Measurements from ENCODE around the gene DENND1A. TPM values are rescaled to one million over a fixed set of nuclear protein-coding genes. Genes with fewer than 3 reads are reported as not detected.

The DENND1A gene
- polyA plus RNA-seq, 2 of the 4 experiments (the other 2 are of a cell fraction) = 15.1 to 21.9 TPM

- no peaks in the 10 kb centered on the region for H3K4me1 ChIP-seq
- ATAC-seq = no peak
- H3K9me3 ChIP-seq = no peaks in the 10 kb centered on the region
- DNase-seq (ENCODE audit: low read depth in 1 of 2, low spot score in 1 of 2) = no peak
- WGBS (ENCODE audit: missing lambda C conversion rate) = 80% methylated on average over 24 of the region's 27 CpGs
- ChIA-PET POLR2A (no interaction called here), CTCF (interaction anchor here (1.5 to 12.5 kb wide), 3 partner anchors 15 to 33 kb away, joined by 5 to 130 read pairs (median 58); partner anchors contain the start of gene CRB2)
- no peak overlapping the region for H3K4me3 ChIP-seq
- FAIRE-seq = no peak
- TF ChIP-seq BHLHE40 (IDR thresholded peaks at IDR 0.05; ENCODE audit: low read depth, low read length) (no peak), MYC (IDR thresholded peaks at IDR 0.05; ENCODE audit: borderline replicate concordance, low read length) (no peak), ESRRA (IDR thresholded peaks at IDR 0.05; ENCODE audit: borderline replicate concordance, low read length) (no peak), RAD21 (conservative IDR thresholded peaks at IDR 0.05 in 1 of 2, IDR thresholded peaks at IDR 0.05 in 1 of 2) (no peak), EHF (CRISPR knock-in tag; IDR thresholded peaks at IDR 0.05) (no peak)
- TF ChIP-seq, protein P1, sequence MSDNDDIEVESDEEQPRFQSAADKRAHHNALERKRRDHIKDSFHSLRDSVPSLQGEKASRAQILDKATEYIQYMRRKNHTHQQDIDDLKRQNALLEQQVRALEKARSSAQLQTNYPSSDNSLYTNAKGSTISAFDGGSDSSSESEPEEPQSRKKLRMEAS (IDR thresholded peaks at IDR 0.05) = no peak
- H3K4me2 ChIP-seq = no peak overlapping the region
- no peak overlapping the region for H3K27ac ChIP-seq
These were observed 547.0 kb downstream of the DENND1A start for GRCh38 chr9:123382653-123383511.

GRCh38 chr9:123380852-123381705 is 548.8 kb downstream of the DENND1A start:
- DNase-seq (ENCODE audit: low read depth in 1 of 2, low spot score in 1 of 2) (no peak), ATAC-seq (no peak), FAIRE-seq (no peak)
- TF ChIP-seq, protein P2, sequence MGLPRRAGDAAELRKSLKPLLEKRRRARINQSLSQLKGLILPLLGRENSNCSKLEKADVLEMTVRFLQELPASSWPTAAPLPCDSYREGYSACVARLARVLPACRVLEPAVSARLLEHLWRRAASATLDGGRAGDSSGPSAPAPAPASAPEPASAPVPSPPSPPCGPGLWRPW (IDR thresholded peaks at IDR 0.05) = no peak
- TF ChIP-seq PHF8 (IDR thresholded peaks at IDR 0.05; ENCODE audit: borderline replicate concordance, low read depth) = no peak
- TF ChIP-seq FOXS1 (CRISPR knock-in tag; IDR thresholded peaks at IDR 0.05) = no peak
- no peak for TF ChIP-seq BHLHE40 (IDR thresholded peaks at IDR 0.05; ENCODE audit: low read depth, low read length)
- TF ChIP-seq KDM1A (IDR thresholded peaks at IDR 0.05; ENCODE audit: low read depth) = no peak
- no peak for TF ChIP-seq MYC (IDR thresholded peaks at IDR 0.05; ENCODE audit: borderline replicate concordance, low read length)
- no peak for TF ChIP-seq JUN (IDR thresholded peaks at IDR 0.05)
- no peak for TF ChIP-seq EP300 (IDR thresholded peaks at IDR 0.05)
- H3K4me2 ChIP-seq = no peak overlapping the region
- POLR2A ChIA-PET = no interaction called here
- 85% methylated on average over 24 of the region's 28 CpGs for WGBS (ENCODE audit: missing lambda C conversion rate)
- no peaks in the 10 kb centered on the region for H3K9me3 ChIP-seq
- no peak overlapping the region for H3K27ac ChIP-seq
- no peak overlapping the region for H3K4me3 ChIP-seq
- no peaks in the 10 kb centered on the region for H3K4me1 ChIP-seq
- CTCF ChIA-PET = interaction anchor here (0.9 to 12.5 kb wide), 8 partner anchors 9 to 1216 kb away, joined by 3 to 130 read pairs (median 4); partner anchors contain the start of gene CRB2

GRCh38 chr9:123378956-123379660 is 550.8 kb downstream of the DENND1A start:
- Histone ChIP-seq H3K4me3 (no peak overlapping the region), H3K4me2 (no peak overlapping the region), H3K4me1 (no peaks in the 10 kb centered on the region), H3K27ac (no peak overlapping the region), H3K9me3 (no peaks in the 10 kb centered on the region)
- no peak for FAIRE-seq
- no peak for DNase-seq (ENCODE audit: low read depth in 1 of 2, low spot score in 1 of 2)
- ATAC-seq = no peak
- ChIA-PET POLR2A (no interaction called here), CTCF (interaction anchor here (1.7 to 2.0 kb wide), 2 partner anchors 25 kb away, joined by 6 to 10 read pairs; no protein-coding TSS in a partner anchor)
- 82% methylated on average over 21 of the region's 30 CpGs for WGBS (ENCODE audit: missing lambda C conversion rate)
- TF ChIP-seq, protein P2 (IDR thresholded peaks at IDR 0.05) = no peak
- TF ChIP-seq CBX8 (IDR thresholded peaks at IDR 0.05) (no peak), MYC (IDR thresholded peaks at IDR 0.05; ENCODE audit: borderline replicate concordance, low read length) (no peak), JUN (IDR thresholded peaks at IDR 0.05) (no peak), ZC3H11A (IDR thresholded peaks at IDR 0.05) (no peak), BHLHE40 (IDR thresholded peaks at IDR 0.05; ENCODE audit: low read depth, low read length) (no peak), PHF8 (IDR thresholded peaks at IDR 0.05; ENCODE audit: borderline replicate concordance, low read depth) (no peak), HOXA7 (CRISPR knock-in tag; IDR thresholded peaks at IDR 0.05) (no peak), FOSB (CRISPR knock-in tag; IDR thresholded peaks at IDR 0.05) (no peak), SREBF2 (IDR thresholded peaks at IDR 0.05) (no peak), POLR2AphosphoS2 (conservative IDR thresholded peaks at IDR 0.05; ENCODE audit: low read length) (no peak), HOXB5 (CRISPR knock-in tag; IDR thresholded peaks at IDR 0.05) (no peak), REST (IDR thresholded peaks at IDR 0.05) (no peak), TP53 (CRISPR knock-in tag; IDR thresholded peaks at IDR 0.05) (no peak), RNF2 (IDR thresholded peaks at IDR 0.05; ENCODE audit: borderline replicate concordance, low read depth) (no peak)
- TF ChIP-seq, protein P3, sequence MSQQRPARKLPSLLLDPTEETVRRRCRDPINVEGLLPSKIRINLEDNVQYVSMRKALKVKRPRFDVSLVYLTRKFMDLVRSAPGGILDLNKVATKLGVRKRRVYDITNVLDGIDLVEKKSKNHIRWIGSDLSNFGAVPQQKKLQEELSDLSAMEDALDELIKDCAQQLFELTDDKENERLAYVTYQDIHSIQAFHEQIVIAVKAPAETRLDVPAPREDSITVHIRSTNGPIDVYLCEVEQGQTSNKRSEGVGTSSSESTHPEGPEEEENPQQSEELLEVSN (IDR thresholded peaks at IDR 0.05; ENCODE audit: borderline replicate concordance, low read depth) = no peak
- TF ChIP-seq, protein P1 (IDR thresholded peaks at IDR 0.05) = no peak
